A549 (cell line): ENCODE results near the gene OBSCN.

Experiments
- BHLHE40 ChIP-seq: IDR thresholded peaks from 2 replicates; pipeline ENCODE4 v1.6.1; 2012; ENCODE audit warnings: low read depth, low read length, inconsistent platforms
- CHD2 ChIP-seq: fragments of 150-350 bp; IDR thresholded peaks from 2 replicates; pipeline ENCODE4 v1.6.1; 2014; ENCODE audit warnings: low read length; ENCODE audit not compliant: partially characterized antibody
- CTCF ChIP-seq: fragments of >200 bp; sonication (Bioruptor Twin); formaldehyde crosslinking; IDR thresholded peaks from 3 replicates; pipeline ENCODE4 v1.5.1; 2016
- E2F6 ChIP-seq: IDR thresholded peaks from 2 replicates; pipeline ENCODE4 v1.6.1; 2012; ENCODE audit warnings: low read depth, borderline replicate concordance
- MYC ChIP-seq: IDR thresholded peaks from 2 replicates; pipeline ENCODE4 v1.6.1; 2012; ENCODE audit warnings: mild to moderate bottlenecking, inconsistent platforms, low read length, improper control_type of control experiment, borderline replicate concordance
- PBX3 ChIP-seq: IDR thresholded peaks from 2 replicates; pipeline ENCODE4 v1.6.1; 2012
- PHF8 ChIP-seq: fragments of 200-600 bp; sonication (generic); IDR thresholded peaks from 2 replicates; pipeline ENCODE4 v1.6.1; 2016; ENCODE audit warnings: low read depth, mild to moderate bottlenecking, antibody characterized with exemption, moderate library complexity, borderline replicate concordance
- POLR2A ChIP-seq: IDR thresholded peaks from 2 replicates; pipeline ENCODE4 v1.6.1; 2012; ENCODE audit warnings: mild to moderate bottlenecking, low read length
- RCOR1 ChIP-seq: fragments of 150-350 bp; IDR thresholded peaks from 2 replicates; pipeline ENCODE4 v1.6.1; 2014; ENCODE audit warnings: antibody characterized with exemption, low read length, low read depth
- REST ChIP-seq: fragments of 200-600 bp; sonication (generic); IDR thresholded peaks from 2 replicates; pipeline ENCODE4 v1.6.1; 2016; ENCODE audit warnings: antibody characterized with exemption, mild to moderate bottlenecking, moderate library complexity

GRCh38 chr1:228261706-228262105 lies 53.9 kb downstream of the OBSCN start:
- TF ChIP-seq REST (no peak), BHLHE40 (no peak), E2F6 (no peak), PHF8 (no peak), RCOR1 (no peak), CHD2 (no peak), MYC (no peak), CTCF (no peak), PBX3 (no peak), POLR2A (no peak)
